CD4-positive, alpha-beta T cell treated with Interleukin-17A for 4 hours (primary cell): ENCODE data around the gene NR3C1.

Source experiments
- DNase-seq: peaks from one replicate; pipeline ENCODE4 v3.0.0-alpha.2; 2020; ENCODE audit warnings: mixed read lengths

Gene NR3C1

DNA sequence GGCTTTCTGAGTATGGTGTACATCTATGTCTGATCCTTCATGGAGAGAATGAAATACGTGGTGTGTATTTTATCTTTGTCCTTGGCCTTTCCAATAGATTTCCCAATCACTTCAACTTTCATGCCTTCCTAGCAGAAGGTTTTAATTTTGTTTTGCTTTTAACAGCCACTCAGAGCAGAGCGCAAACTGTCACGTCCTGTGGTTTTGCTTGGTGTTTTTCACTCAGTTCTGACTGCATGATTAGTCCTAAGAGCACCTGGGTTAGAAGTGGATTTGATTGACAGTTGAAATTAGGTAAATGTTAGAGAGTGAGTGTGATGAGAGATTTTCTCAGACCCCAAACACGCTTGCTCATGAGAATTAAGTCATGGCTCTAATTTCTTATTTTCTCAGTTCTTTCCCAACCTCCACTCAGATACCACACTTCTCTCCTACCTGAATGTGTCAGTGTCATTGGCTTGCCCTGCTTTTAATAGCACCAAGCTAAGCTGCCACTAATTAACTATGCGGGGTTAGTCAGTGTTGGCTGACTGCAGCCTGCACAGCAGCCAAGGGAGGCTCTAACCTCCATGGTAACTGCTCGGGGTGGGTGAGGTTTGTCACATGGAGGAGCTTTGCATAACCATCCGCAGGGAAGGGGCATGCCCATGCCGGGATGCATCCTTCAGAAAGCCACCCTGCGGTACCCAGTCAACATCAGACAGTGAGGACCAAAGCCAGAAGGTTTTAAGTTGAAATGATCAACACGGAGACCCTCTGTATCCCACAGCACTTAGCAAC is 173.4 kb downstream of the NR3C1 start:
- DNase-seq = peak; percentile 42

DNA sequence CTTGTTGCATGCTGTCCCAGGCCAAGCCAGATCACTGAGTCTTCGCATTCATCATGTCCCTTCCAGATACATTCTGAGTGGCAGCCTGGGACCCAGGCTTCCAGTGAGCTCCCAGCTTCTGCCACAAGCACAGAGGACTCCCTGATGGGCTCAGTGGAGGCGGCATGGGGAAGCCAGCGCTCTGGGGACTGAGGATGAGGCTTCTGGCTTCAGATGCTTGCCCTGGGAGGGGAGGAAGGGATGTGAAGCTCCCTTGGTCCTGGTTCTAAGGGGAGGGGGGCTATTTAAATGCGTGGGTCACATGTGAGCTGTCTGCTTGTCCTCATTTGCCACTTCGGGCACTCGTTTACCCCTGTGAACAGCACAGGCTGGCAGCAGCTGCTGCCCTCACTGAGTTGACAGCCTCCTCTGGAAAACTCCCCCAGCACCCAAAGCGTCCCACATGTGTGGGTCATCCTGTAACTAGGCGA is 174.0 kb downstream of the NR3C1 start:
- peak; percentile 23 for DNase-seq

DNA sequence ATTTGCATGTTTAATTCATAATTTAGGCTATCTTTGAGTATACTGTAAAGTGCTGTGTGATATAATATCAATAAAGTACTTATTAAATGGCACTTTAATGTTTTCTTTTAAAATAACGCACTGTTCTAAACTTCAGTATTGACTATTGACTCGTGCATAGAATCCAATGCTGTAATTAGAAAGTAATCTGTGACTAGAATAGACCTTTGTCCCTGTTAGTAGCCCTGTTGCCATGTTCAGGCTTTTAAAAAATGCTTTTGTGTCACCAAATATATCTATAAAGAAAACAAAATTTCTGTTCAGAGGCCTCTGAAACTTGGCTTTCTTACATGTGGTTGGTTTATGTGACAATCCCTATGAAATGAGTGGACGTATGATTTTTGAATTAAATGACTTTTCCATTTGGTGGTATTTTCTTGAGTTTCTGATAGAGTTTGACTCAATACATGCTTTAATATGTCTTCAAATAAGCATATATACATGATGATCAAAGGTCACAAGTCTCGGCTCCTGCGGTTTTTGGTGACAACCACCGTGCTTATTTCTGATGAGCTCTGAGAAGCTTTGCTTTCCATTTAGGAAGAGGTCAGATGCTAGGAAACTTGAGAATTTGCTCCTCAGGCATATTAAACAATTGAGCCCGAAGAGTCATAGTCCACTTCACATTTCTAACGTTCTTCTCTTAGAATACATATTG is 174.7 kb downstream of the NR3C1 start:
- no peak for DNase-seq
